ENCODE measurements around the gene MRPL20.

DNA sequence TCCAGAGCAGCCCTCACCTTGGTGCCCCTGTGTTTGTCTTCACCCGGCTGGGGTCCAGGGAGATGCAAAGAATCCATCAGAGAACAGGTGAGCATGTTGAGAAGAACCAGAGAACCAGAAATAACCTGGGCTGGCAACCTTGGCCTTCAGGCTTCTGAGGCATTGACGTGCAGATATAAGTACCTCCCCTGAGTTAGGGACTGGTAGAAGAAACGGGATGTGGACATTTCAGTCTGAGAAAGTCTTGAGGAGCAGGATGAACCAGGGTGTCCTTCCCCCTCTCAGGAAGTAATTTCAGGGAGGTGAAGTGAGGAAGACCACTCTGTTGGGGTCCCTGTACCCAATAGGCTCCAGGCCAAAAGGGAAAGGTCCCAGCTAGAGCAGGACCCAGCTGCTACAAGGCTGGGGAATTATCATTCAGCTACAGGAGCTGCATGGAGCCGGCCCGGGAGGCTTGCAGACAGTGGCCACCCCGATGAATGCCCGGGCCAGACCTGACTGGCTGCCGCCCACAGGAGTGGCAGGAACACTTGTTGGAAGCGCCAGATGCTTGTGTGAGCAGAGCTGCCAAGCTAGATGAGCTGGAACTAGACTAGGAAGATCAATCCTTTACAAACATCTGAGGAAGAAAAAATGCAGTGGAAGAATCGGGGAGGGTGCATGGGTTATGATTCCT is 30.4 kb downstream of the MRPL20 start:
- TF ChIP-seq, protein P1, sequence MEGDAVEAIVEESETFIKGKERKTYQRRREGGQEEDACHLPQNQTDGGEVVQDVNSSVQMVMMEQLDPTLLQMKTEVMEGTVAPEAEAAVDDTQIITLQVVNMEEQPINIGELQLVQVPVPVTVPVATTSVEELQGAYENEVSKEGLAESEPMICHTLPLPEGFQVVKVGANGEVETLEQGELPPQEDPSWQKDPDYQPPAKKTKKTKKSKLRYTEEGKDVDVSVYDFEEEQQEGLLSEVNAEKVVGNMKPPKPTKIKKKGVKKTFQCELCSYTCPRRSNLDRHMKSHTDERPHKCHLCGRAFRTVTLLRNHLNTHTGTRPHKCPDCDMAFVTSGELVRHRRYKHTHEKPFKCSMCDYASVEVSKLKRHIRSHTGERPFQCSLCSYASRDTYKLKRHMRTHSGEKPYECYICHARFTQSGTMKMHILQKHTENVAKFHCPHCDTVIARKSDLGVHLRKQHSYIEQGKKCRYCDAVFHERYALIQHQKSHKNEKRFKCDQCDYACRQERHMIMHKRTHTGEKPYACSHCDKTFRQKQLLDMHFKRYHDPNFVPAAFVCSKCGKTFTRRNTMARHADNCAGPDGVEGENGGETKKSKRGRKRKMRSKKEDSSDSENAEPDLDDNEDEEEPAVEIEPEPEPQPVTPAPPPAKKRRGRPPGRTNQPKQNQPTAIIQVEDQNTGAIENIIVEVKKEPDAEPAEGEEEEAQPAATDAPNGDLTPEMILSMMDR (IDR thresholded peaks at IDR 0.05), result no peak
- TF ChIP-seq POLR2A (IDR thresholded peaks at IDR 0.05), result no peak
